ENCODE measurements around the gene SMG9.

SMG9 gene

GRCh38 chr19:43719918-43720317 lies 34.8 kb downstream of the SMG9 start:
- FAIRE-seq: no peak

DNA sequence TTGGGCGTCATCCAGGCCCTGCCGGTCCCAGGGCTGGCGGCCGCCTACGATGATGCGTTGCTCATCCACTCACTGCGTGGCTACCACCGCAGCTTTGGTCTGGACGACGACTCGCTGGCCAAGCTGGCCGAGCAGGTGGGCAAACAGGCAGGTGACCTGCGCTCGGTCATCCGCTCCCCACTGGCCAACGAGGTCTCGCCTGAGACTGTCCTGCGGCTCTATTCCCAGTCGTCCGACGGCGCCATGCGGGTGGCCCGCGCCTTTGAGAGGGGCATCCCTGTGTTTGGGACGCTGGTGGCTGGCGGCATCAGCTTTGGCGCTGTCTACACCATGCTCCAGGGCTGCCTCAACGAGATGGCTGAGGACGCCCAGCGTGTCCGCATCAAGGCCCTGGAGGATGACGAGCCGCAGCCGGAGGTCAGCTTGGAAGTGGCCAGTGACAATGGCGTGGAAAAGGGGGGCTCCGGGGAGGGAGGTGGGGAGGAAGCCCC lies 35.3 kb downstream of the SMG9 start:
- no peak for FAIRE-seq

DNA sequence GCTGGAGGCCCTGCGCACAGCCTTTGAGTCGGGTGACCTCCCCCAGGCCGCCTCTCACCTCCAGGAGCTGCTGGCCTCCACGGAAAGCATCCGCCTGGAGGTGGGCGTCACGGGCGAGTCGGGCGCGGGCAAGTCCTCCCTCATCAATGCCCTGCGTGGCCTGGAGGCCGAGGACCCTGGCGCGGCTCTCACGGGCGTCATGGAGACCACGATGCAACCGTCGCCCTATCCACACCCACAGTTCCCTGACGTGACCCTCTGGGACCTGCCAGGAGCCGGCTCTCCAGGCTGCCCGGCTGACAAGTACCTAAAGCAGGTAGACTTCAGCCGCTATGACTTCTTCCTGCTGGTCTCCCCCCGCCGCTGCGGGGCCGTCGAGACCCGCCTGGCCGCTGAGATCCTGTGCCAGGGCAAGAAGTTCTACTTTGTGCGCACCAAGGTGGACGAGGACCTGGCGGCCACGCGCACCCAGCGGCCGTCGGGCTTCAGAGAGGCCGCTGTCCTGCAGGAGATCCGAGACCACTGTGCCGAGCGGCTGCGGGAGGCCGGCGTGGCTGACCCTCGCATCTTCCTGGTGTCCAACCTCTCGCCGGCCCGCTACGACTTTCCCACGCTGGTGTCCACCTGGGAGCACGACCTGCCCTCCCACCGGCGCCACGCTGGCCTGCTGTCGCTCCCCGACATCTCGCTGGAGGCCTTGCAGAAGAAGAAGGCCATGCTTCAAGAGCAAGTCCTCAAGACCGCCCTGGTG lies 36.0 kb downstream of the SMG9 start:
- FAIRE-seq: no peak

- no peak for FAIRE-seq
Observed at GRCh38 chr19:43715776-43716175, 39.0 kb downstream of the SMG9 start, which contains the start of gene IRGC. IRGC (plus strand) TSS chr19:43716076; CDS start chr19:43718559, 2,483 bp downstream.

- no peak for FAIRE-seq
Observed at GRCh38 chr19:43713208-43713607, 41.6 kb downstream of the SMG9 start.

DNA sequence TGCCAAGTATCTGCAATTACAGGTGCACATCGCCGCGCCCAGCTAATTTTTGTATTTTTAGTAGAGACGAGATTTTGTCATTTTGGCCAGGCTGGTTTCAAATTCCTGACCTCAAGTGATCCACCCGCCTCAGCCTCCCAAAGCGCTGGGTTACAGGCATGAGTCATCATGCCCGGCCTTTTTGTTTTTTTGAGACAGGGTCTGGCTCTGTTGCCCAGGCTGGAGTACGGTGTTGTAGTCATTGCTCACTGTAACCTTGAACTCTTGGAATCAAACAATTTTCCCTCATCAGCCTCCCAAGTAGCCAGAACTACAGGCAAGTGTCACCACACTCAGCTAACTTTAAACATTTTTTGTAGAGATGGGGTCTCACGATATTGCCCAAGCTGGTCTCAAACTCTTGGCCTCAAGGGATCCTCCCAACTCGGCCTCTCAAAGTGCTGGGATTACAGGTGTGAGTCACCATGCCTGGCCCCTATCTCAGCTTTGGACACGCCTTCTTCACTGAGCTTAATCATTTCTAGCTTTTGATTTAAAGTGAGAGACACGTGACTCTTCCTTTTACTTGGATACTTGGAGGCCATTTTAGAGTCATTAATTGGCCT lies 42.9 kb downstream of the SMG9 start:
- no peak for FAIRE-seq

DNA sequence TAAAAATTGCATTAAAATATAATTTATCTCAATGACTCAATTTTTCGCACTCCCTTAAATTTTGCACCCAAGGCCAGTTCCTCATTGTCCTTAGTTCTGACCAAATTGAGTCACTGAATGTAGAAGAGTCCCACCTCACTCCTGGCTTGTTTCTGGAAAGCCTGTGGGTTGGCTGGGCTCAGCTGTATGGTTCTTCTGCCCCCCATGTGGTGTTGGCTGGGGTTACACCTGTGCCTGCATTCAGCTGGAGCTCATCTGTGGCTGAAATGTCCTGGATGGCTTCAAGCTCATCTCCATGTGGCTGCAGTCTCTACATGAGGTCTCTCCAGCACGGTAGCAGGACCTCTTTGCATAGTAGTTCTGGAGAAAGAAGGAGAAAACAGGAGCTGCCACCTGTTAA lies 46.0 kb downstream of the SMG9 start:
- FAIRE-seq: no peak

DNA sequence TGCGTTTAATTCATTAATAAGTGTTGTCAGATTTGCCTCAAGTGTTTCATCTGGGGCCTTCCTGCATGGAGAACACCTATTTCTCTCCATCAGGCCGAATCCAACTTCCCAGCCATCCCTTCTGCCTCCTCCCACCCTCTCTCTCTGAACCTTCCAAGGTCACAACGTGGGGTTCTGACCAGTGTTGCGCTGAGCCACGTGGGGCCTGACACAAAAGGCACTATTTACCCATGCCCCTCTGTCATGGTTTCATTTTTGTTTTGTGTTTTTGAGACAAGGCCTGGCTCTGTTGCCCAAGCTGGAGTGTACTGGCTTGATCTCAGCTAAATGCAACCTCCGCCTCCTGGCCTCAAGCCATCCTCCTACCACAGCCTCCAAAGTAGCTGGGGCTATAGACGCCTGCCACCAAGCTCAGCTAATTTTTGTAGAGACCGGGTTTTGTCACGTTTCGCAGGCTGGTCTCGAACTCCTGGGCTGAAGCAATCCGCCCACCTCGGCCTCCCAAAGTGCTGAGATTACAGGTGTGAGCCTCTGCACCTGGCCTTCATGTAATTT lies 47.5 kb downstream of the SMG9 start:
- FAIRE-seq: no peak

- no peak for FAIRE-seq
Observed at GRCh38 chr19:43705729-43706128, 49.0 kb downstream of the SMG9 start.

DNA sequence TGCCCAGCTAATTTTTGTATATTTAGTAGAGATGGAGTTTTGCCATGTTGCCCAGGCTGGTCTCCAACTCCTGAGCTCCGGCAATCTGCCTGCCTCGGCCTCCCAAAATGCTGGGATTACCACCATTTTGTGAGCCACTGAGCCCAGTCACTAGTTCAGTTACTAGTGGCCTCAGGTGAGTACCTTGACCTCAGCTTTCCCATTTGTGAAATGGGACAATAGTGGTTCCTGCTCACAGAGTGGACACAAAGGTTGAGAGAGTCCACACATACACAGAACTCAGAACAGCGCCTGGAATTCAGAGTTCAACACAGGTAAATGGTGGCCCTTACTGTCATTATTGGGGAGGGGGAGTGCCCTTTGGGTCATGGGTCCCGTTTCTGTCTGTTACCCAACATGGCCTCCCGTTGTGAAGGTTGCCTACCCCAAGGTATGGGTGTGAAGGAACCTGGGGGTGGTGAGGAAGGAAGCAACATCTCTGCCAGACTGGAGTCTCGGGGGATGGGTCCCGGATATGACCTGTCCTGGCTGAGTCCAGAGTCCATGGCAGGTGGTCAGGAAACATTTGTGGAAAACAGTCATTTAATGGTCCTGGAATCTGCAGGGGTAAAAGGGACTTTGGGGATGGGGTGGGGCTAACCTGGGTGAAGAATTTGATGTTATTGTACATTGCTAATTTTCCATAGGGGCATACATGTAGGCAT lies 50.6 kb downstream of the SMG9 start:
- FAIRE-seq: no peak

DNA sequence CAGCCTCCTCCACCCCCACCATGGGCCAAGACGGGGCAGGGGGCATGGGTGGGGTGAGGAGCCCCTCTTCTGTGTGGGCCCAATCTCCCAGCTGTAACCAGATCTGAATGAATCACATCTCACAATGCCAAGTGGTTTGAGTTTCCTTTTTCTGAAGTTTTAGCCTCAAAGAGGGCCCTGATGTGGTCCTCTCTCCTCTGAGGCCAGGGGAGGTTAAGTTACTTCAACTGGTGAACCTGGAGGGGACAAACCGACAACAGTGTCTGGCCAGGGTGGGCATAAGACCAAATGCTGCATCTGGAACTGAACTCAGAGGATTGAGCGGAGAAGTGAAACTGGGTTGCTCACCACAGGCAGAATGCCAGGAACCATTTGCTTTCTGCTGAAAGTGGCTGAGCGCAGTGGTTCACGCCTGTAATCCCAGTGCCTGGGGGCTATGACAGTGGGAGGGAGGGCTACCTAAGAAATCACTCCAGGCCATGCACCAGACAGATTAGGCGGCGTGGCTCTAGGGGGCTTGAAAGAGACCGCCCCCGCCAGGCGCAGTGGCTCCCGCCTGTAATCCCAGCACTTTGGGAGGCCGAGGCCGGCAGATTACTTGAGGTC lies 54.3 kb downstream of the SMG9 start:
- FAIRE-seq: no peak

DNA sequence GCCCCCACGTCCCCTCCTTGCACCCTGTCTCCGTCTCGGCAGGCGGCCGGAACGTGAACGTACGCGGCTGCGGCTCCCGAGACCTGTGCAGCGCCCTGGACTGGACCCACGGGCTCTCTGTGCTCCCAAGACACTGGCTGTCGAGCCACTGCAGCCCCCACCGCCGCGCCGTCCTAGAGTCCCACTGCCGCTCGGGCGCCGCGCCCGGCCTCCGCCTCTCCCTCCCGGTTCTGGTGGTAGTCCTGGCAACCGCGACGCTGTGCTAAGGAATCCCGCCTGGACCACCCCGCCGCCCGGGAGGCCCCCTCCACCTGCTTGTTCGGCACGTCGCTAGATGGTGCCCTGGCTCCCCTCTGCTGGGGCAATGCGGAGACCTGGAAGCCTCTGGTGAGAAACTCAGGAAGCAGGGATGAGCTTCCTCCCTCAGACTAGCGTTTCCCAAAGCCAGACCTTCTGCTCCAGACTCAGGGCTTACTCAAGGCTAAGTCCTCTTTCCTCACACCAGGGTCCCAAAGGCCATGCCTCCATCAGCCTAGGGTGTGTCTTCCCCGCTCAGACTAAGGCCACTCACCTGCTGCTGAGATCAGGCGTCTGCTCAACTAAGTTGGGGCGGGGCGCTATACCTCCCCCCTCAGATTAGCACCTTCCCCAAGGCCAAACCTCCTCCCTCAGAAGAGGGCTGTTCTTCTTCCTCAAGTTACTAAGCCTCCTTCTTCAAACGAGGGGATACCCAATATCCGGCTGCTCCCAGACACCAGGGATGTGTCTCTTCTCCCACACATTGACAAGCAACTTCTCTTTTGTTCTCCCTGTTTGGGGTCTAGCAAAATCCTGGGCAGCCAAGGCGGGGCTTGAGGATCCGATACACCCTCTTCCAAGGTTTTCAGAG lies 55.0 kb downstream of the SMG9 start:
- FAIRE-seq: no peak

GRCh38 chr19:43697295-43697694 lies 57.5 kb downstream of the SMG9 start:
- FAIRE-seq: no peak

GRCh38 chr19:43695985-43696704 lies 58.6 kb downstream of the SMG9 start:
- FAIRE-seq: no peak

GRCh38 chr19:43694553-43694952 lies 60.2 kb downstream of the SMG9 start:
- FAIRE-seq: no peak

- FAIRE-seq: no peak
Observed at GRCh38 chr19:43692877-43693276, 61.9 kb downstream of the SMG9 start.

DNA sequence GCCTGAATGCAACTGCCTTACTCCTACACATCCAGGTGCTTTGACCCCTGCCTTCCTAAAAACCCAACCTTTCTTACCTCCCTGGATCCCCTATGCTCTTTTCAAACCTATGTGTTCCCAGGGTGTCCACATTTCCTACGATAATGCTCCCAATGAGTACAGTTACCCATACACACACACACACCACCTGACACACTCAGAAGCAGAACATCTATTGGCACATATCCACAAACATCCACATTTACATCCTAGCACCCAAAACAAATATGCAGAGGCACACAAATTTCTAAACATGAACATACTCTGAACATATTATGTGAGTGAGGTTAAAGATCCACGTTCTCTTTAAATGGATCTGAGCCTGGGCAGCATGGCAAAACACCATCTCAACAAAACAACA lies 62.4 kb downstream of the SMG9 start:
- FAIRE-seq: no peak

- FAIRE-seq: no peak
Observed at GRCh38 chr19:43691755-43692154, 63.0 kb downstream of the SMG9 start.

DNA sequence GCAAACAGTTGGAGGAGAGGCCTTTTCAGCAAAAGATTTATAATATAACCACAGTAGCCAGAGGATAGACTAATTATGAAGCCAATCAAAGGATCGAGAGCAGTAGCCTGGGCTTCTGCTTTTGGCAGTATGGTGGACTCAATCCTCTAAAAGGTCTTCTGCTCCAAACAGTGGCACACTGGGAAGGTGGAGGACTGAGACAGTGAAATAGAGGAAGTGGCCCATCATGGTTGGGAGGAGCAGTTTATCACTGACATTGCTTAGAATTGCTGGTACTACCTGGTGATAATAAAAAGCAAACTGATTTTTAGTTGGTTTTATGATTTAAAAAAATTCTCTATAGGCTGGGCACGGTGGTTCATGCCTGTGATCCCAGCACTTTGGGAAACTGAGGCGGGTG lies 63.9 kb downstream of the SMG9 start:
- FAIRE-seq: no peak

DNA sequence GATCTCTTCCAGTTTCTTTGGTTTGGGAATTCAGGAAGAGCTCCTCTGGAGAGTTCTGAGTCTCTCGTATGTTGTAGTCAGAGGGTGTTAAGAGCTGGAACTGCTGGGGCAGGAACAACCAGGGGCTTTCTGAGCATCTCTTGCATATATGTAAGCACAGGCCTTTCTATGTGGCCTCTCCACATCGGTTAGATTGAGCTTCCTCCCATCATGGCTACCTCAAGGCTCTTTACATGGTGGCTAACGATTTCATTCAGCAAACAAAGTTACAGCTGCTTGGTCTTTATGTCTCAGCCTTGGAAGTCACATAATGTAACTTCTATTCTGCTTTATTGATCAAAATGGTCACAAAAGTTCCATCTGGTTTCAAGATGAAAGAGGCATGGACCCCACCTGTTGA lies 64.3 kb downstream of the SMG9 start:
- FAIRE-seq: no peak

GRCh38 chr19:43688059-43688701 lies 66.6 kb downstream of the SMG9 start:
- FAIRE-seq: no peak

All from colon (tissue), 2 donors.